ENCODE results near the gene ADRM1.

Gene ADRM1

GRCh38 chr20:62332989-62333819 lies 30.4 kb downstream of the ADRM1 start:
- FAIRE-seq = no peak
- no peak for TF ChIP-seq SPI1 (IDR thresholded peaks at IDR 0.05; ENCODE audit: low read depth, low read length)
- TF ChIP-seq POLR2AphosphoS5 (IDR thresholded peaks at IDR 0.05; ENCODE audit: low read depth, low read length) = no peak
- TF ChIP-seq POU2F2 (IDR thresholded peaks at IDR 0.05; ENCODE audit: low read depth, low read length) = no peak
- no peak for TF ChIP-seq PAX5 (IDR thresholded peaks at IDR 0.05; ENCODE audit: insufficient read depth, low read length, severe bottlenecking)
- TF ChIP-seq POLR2A (IDR thresholded peaks at IDR 0.05; ENCODE audit: low read depth, low read length) = no peak
- TF ChIP-seq TAF1 (IDR thresholded peaks at IDR 0.05; ENCODE audit: low read depth, low read length) = no peak
- no peak for DNase-seq (ENCODE audit: insufficient read length, low spot score)

DNA sequence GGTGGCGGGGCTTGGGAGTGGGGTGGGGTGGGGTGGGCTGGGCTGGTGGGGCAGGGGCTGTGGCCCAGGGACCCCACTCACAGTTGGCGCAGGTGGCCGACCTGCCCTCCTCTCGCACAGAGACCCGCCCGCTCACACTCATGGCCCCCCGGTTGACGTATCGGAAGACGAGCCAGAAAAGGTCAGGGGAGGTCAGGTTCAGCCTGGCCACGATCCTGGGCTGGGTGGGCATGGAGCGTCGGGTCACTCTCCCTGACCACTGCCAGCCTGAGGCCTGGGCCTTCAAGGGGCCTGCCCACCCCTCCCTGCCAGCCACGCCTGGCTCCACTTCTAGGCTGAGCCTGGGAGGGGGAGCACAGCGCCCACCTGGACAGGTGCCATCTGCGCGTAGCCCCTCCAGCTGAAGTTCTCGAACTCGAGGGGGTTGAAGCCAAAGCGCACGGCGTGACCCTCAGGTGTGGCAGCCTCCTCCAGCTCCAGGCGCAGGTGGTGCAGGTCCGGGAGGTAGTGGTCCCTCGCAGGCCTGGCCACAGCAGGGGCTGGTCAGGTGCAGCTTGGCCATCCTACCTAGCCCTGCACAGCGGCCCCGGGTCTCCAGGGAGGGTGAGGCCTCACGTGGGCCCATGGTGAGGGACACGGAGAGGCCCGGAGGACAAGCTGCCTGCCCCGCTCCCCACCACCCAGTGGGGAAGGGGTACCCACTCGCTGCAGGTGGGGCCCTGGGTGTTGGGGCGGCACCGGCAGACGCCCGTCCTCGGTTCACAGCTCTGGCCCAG lies 31.2 kb downstream of the ADRM1 start:
- FAIRE-seq (no peak), DNase-seq (ENCODE audit: insufficient read length, low spot score) (no peak)
- TF ChIP-seq POLR2A (IDR thresholded peaks at IDR 0.05; ENCODE audit: low read depth, low read length) (no peak), TAF1 (IDR thresholded peaks at IDR 0.05; ENCODE audit: low read depth, low read length) (no peak), SPI1 (IDR thresholded peaks at IDR 0.05; ENCODE audit: low read depth, low read length) (no peak), PAX5 (IDR thresholded peaks at IDR 0.05; ENCODE audit: insufficient read depth, low read length, severe bottlenecking) (no peak), POU2F2 (IDR thresholded peaks at IDR 0.05; ENCODE audit: low read depth, low read length) (no peak), POLR2AphosphoS5 (IDR thresholded peaks at IDR 0.05; ENCODE audit: low read depth, low read length) (no peak)

- TF ChIP-seq POLR2A (IDR thresholded peaks at IDR 0.05; ENCODE audit: low read depth, low read length) (no peak), POLR2AphosphoS5 (IDR thresholded peaks at IDR 0.05; ENCODE audit: low read depth, low read length) (no peak), SPI1 (IDR thresholded peaks at IDR 0.05; ENCODE audit: low read depth, low read length) (no peak), POU2F2 (IDR thresholded peaks at IDR 0.05; ENCODE audit: low read depth, low read length) (no peak), PAX5 (IDR thresholded peaks at IDR 0.05; ENCODE audit: insufficient read depth, low read length, severe bottlenecking) (no peak), TAF1 (IDR thresholded peaks at IDR 0.05; ENCODE audit: low read depth, low read length) (no peak)
- no peak for FAIRE-seq
- no peak for DNase-seq (ENCODE audit: insufficient read length, low spot score)
Observed at GRCh38 chr20:62334881-62335280, 32.1 kb downstream of the ADRM1 start.

DNA sequence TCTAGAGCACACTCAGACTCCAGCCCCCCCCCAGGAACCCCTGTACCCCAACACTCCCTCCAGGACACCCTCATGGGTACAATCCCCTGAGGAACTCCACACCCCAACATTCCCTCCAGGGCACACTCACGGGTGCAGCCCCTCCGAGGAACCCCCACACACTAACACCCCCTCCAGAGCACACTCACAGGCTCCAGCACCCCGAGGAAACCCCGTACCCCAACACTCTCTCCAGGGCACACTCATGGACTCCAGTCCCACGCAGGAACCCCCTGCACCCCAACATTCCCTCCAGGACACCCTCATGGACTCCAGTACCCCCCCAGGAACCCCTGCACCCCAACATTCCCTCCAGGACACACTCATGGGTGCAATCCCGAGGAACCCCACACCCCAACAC lies 32.7 kb downstream of the ADRM1 start:
- FAIRE-seq (no peak), DNase-seq (ENCODE audit: insufficient read length, low spot score) (no peak)
- TF ChIP-seq POLR2A (IDR thresholded peaks at IDR 0.05; ENCODE audit: low read depth, low read length) (no peak), TAF1 (IDR thresholded peaks at IDR 0.05; ENCODE audit: low read depth, low read length) (no peak), POU2F2 (IDR thresholded peaks at IDR 0.05; ENCODE audit: low read depth, low read length) (no peak), POLR2AphosphoS5 (IDR thresholded peaks at IDR 0.05; ENCODE audit: low read depth, low read length) (no peak), PAX5 (IDR thresholded peaks at IDR 0.05; ENCODE audit: insufficient read depth, low read length, severe bottlenecking) (no peak), SPI1 (IDR thresholded peaks at IDR 0.05; ENCODE audit: low read depth, low read length) (no peak)

GRCh38 chr20:62336329-62336728 lies 33.5 kb downstream of the ADRM1 start:
- DNase-seq (ENCODE audit: insufficient read length, low spot score) = no peak
- no peak for FAIRE-seq
- TF ChIP-seq POLR2A (IDR thresholded peaks at IDR 0.05; ENCODE audit: low read depth, low read length) (no peak), TAF1 (IDR thresholded peaks at IDR 0.05; ENCODE audit: low read depth, low read length) (no peak)

DNA sequence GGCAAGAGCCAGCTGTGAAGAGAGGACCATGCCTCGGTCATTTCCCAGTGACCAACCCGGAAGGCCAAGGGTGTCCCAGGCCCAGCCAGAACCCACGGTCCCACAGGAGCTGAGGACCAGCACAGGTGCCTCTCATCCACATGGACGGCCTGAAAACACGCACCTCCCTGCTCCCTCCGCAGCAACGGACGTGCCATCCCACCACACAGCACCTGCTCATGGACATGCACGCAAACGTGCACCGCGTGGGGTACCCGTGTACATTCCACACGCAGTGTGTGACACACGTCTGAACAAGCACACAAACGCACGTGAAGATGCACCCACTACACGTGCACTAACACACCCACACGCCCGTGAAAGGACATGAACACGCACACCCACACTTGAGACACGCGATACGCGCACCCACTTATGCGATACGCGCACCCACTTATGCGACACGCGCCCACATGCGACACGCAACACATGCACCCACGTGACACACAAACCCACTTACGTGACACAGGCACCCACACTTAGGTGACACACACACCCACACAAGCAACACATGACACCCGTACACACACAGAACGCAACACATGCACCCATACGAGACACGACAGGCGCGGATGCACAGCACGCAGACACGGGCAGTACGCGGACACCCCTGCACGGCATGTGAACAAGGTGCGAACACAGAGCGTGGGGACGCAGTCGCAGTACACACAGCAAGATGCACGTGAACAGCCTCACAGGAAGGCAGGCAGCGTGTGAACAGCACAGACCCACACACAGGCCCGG lies 34.2 kb downstream of the ADRM1 start:
- no peak for TF ChIP-seq TAF1 (IDR thresholded peaks at IDR 0.05; ENCODE audit: low read depth, low read length)
- 0 out of 2 replicates have a peak, but pooled peaks have one; percentile 4 for TF ChIP-seq POU2F2 (IDR thresholded peaks at IDR 0.05; ENCODE audit: low read depth, low read length)
- FAIRE-seq = no peak
- DNase-seq (ENCODE audit: insufficient read length, low spot score) = no peak

DNA sequence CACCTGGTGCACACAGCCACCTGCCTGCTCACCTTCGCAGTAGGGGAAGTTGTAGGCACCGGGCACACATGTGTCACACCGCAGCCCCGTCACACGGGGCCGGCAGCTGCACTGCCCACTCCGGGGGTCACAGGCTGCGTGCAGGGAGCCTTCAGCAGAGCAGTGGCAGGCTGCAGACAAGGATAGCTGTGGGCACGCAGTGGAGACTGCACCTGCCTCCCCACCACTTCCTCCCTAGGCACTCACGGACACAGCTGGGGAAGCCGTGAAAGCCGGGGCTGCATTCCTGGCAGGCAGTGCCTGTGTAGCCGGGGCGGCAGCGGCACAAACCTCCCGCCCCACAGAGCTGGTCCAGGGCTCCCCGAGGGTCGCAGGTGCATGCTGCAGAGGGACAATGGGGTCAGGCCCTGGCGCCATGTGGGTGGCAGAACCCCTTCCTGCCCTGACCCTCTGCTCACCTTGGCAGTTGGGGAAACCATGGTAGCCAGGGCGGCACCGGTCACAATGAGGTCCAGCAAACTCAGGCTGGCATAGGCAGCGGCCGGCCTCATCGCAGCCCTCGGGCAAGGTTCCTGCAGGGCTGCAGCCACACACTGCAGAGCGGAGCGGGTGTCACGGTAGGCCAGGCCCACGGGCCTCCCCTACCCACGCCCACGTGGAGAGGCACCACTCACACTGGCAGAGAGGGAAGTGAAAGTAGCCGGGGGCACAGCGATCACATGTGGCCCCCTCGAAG lies 34.9 kb downstream of the ADRM1 start:
- TF ChIP-seq SPI1 (IDR thresholded peaks at IDR 0.05; ENCODE audit: low read depth, low read length) (peak; percentile 76), POU2F2 (IDR thresholded peaks at IDR 0.05; ENCODE audit: low read depth, low read length) (no peak), PAX5 (IDR thresholded peaks at IDR 0.05; ENCODE audit: insufficient read depth, low read length, severe bottlenecking) (no peak)
- FAIRE-seq (peak; percentile 99), DNase-seq (ENCODE audit: insufficient read length, low spot score) (no peak)

- no peak for FAIRE-seq
- TF ChIP-seq TAF1 (IDR thresholded peaks at IDR 0.05; ENCODE audit: low read depth, low read length) = no peak
- no peak for TF ChIP-seq POU2F2 (IDR thresholded peaks at IDR 0.05; ENCODE audit: low read depth, low read length)
- no peak for TF ChIP-seq PAX5 (IDR thresholded peaks at IDR 0.05; ENCODE audit: insufficient read depth, low read length, severe bottlenecking)
- no peak for TF ChIP-seq SPI1 (IDR thresholded peaks at IDR 0.05; ENCODE audit: low read depth, low read length)
- no peak for DNase-seq (ENCODE audit: insufficient read length, low spot score)
Observed at GRCh38 chr20:62338294-62338620, 35.5 kb downstream of the ADRM1 start.

- no peak for TF ChIP-seq POU2F2 (IDR thresholded peaks at IDR 0.05; ENCODE audit: low read depth, low read length)
- TF ChIP-seq PAX5 (IDR thresholded peaks at IDR 0.05; ENCODE audit: insufficient read depth, low read length, severe bottlenecking) = no peak
- TF ChIP-seq POLR2A (IDR thresholded peaks at IDR 0.05; ENCODE audit: low read depth, low read length) = no peak
- peak; percentile 85 for TF ChIP-seq SPI1 (IDR thresholded peaks at IDR 0.05; ENCODE audit: low read depth, low read length)
- no peak for TF ChIP-seq TAF1 (IDR thresholded peaks at IDR 0.05; ENCODE audit: low read depth, low read length)
- DNase-seq (ENCODE audit: insufficient read length, low spot score) (peak; percentile 69), FAIRE-seq (peak; percentile 94)
Observed at GRCh38 chr20:62339647-62340062, 36.9 kb downstream of the ADRM1 start.
